Upper lobe of right lung (tissue), 1 donor: Measurements from ENCODE around the gene MAPK1. TPM values are rescaled to one million over a fixed set of nuclear protein-coding genes. Genes with fewer than 3 reads are reported as not detected.
A peak's percentile ranks its signal among the peaks of the same experiment; 100 is the strongest.

ENCODE experiments used
- ATAC-seq: fragments of 200-7000 bp; cut with Tn5 transposase; one replicate; pipeline ENCODE4 v1.9.1; 2020; ENCODE audit warnings: mild to moderate bottlenecking, moderate library complexity
- DNase-seq: peaks from one replicate; pipeline ENCODE4 v3.0.0-alpha.2; 2020
- H3K27ac ChIP-seq: fragments of 200-600 bp; one replicate; pipeline ENCODE4 v1.8.0; 2022
- H3K27me3 ChIP-seq: fragments of 200-600 bp; one replicate; pipeline ENCODE4 v1.8.0; 2022; ENCODE audit warnings: mild to moderate bottlenecking
- H3K36me3 ChIP-seq: fragments of 200-600 bp; one replicate; pipeline ENCODE4 v1.8.0; 2022
- H3K4me1 ChIP-seq: fragments of 200-600 bp; one replicate; pipeline ENCODE4 v1.8.0; 2022
- H3K4me3 ChIP-seq: fragments of 200-600 bp; one replicate; pipeline ENCODE4 v1.8.0; 2022; ENCODE audit warnings: mild to moderate bottlenecking
- H3K9me3 ChIP-seq: fragments of 200-600 bp; one replicate; pipeline ENCODE4 v1.8.0; 2022
- CTCF ChIP-seq: fragments of 200-600 bp; IDR thresholded peaks from one replicate; pipeline ENCODE4 v1.8.0; 2022; ENCODE audit warnings: antibody characterized with exemption
- intact Hi-C: fragments of 100-400 bp; cut with DNase I; formaldehyde crosslinking; loops from one replicate; pipeline ENCODE4 v1.11.0; 2022
- total RNA-seq: library from RNA; stranded (reverse); fragmentation: NEBNext Ultra II Directional; extraction: Animal tissue kit (Norgen Biotek cat#: 25700); gene quantifications from one replicate; pipeline ENCODE4 v1.2.1, GENCODE V29; 2021
- donor health status: DM: no; HTN: yes; CAD: no; lungs with severe emphysema.

Gene MAPK1
- total RNA-seq, 1 donor from 2014 or later, result 134 TPM

GRCh38 chr22:21835378-21835777 is 32.1 kb downstream of the MAPK1 start:
- intact Hi-C loops, result no loop called here

GRCh38 chr22:21834869-21835268 is 32.6 kb downstream of the MAPK1 start:
- Histone ChIP-seq H3K27ac (no peak overlapping the region), H3K4me1 (peaks cover 56% of the 10 kb centered on the region), H3K4me3 (no peak overlapping the region), H3K27me3 (no peaks in the 10 kb centered on the region), H3K9me3 (no peaks in the 10 kb centered on the region), H3K36me3 (no peaks in the 10 kb centered on the region)
- ATAC-seq (no peak), DNase-seq (no peak)
- no peak for TF ChIP-seq CTCF
- intact Hi-C loops, result no loop called here

More at GRCh38 chr22:21835378-21835777, 32.1 kb downstream of the MAPK1 start:
- peak; percentile 50 for ATAC-seq
- no peaks in the 10 kb centered on the region for H3K9me3 ChIP-seq
- H3K4me3 ChIP-seq, result no peak overlapping the region
- no peak overlapping the region for H3K27ac ChIP-seq
- no peak for TF ChIP-seq CTCF
- H3K27me3 ChIP-seq, result no peaks in the 10 kb centered on the region
- no peaks in the 10 kb centered on the region for H3K36me3 ChIP-seq
- H3K4me1 ChIP-seq, result peaks cover 56% of the 10 kb centered on the region
- DNase-seq, result no peak

- TF ChIP-seq CTCF, result no peak
- H3K27ac ChIP-seq, result no peak overlapping the region
- H3K27me3 ChIP-seq, result no peaks in the 10 kb centered on the region
- ATAC-seq (peak; percentile 49), DNase-seq (no peak)
- intact Hi-C loops, result no loop called here
- H3K4me1 ChIP-seq, result peaks cover 55% of the 10 kb centered on the region
- H3K4me3 ChIP-seq, result no peak overlapping the region
- H3K36me3 ChIP-seq, result no peaks in the 10 kb centered on the region
- H3K9me3 ChIP-seq, result no peaks in the 10 kb centered on the region
Observed at GRCh38 chr22:21832291-21833290, 34.9 kb downstream of the MAPK1 start.

- ATAC-seq (no peak), DNase-seq (no peak)
- Histone ChIP-seq H3K4me3 (no peak overlapping the region), H3K27ac (no peak overlapping the region), H3K27me3 (no peaks in the 10 kb centered on the region), H3K9me3 (no peaks in the 10 kb centered on the region), H3K4me1 (peaks cover 30% of the 10 kb centered on the region), H3K36me3 (no peaks in the 10 kb centered on the region)
- intact Hi-C loops, result no loop called here
- no peak for TF ChIP-seq CTCF
Observed at GRCh38 chr22:21829523-21829922, 37.9 kb downstream of the MAPK1 start.

GRCh38 chr22:21828268-21828638 is 39.2 kb downstream of the MAPK1 start:
- Histone ChIP-seq H3K27me3 (no peaks in the 10 kb centered on the region), H3K4me3 (no peak overlapping the region), H3K9me3 (no peaks in the 10 kb centered on the region), H3K4me1 (peaks cover 39% of the 10 kb centered on the region), H3K27ac (no peak overlapping the region), H3K36me3 (no peaks in the 10 kb centered on the region)
- DNase-seq (no peak), ATAC-seq (no peak)
- TF ChIP-seq CTCF, result no peak
- intact Hi-C loops, result no loop called here
